ENCODE measurements around the gene DRG1.
"Not testable (repeated sequence)": the region's sequence is repeated elsewhere in the genome, so short reads cannot be mapped to it uniquely, and the experiment has no call there.

Gene DRG1

DNA sequence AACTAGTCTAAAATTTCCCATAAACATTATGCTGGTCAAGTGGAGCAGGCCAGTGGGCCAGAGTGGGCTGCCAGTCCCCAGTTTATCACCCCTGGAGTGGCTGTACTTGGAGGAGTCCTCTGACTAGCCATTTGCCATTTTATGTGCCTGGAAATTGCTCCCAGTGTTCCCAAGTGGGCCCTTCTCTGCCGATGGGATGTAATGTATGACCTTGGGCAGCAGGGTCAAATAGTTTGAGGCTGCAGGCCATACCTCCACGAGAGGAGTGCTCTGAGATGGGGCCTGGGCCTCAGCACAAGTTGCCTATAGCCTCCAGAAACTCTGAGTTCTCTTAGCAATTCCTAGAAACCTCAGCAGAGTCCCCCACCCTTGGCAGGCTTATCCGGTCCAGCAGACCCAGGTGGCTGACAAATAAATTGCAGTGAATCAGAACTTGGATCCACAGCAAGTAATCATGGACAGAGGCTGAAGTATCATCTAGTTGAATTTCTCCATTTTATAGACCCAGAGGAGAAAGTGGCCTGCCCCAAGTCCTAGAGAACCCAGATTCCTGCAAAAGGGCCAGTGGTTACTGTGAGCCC, 35.4 kb upstream of the DRG1 start:
- CTCF ChIA-PET: no interaction called here
- TF ChIP-seq CTCF (IDR thresholded peaks at IDR 0.05; ENCODE audit: insufficient read depth, low read length, missing control alignments): no peak
- DNase-seq (ENCODE audit: low read depth, low spot score): no peak
- POLR2A ChIA-PET: no interaction called here
- no peak overlapping the region for H3K4me3 ChIP-seq (ENCODE audit: low read depth, low read length)

GRCh38 chr22:31367426-31367825, 32.0 kb upstream of the DRG1 start:
- ChIA-PET CTCF (no interaction called here), POLR2A (no interaction called here)
- no peak for DNase-seq (ENCODE audit: low read depth, low spot score)
- no peak for TF ChIP-seq CTCF (IDR thresholded peaks at IDR 0.05; ENCODE audit: insufficient read depth, low read length, missing control alignments)
- no peak overlapping the region for H3K4me3 ChIP-seq (ENCODE audit: low read depth, low read length)

GRCh38 chr22:31377612-31378011, 21.8 kb upstream of the DRG1 start:
- POLR2A ChIA-PET: interaction anchor here (0.8 kb wide), 1 partner anchor 20 kb away, joined by 3 read pairs; no protein-coding TSS in a partner anchor
- H3K4me3 ChIP-seq (ENCODE audit: low read depth, low read length): no peak overlapping the region
- DNase-seq (ENCODE audit: low read depth, low spot score): no peak
- CTCF ChIA-PET: no interaction called here
- TF ChIP-seq CTCF (IDR thresholded peaks at IDR 0.05; ENCODE audit: insufficient read depth, low read length, missing control alignments): no peak

GRCh38 chr22:31378123-31378522, 21.3 kb upstream of the DRG1 start:
- DNase-seq (ENCODE audit: low read depth, low spot score): peak; percentile 23
- no peak for TF ChIP-seq CTCF (IDR thresholded peaks at IDR 0.05; ENCODE audit: insufficient read depth, low read length, missing control alignments)
- H3K4me3 ChIP-seq (ENCODE audit: low read depth, low read length): no peak overlapping the region
- ChIA-PET CTCF (no interaction called here), POLR2A (interaction anchor here (0.7 to 0.8 kb wide), 2 partner anchors 20 to 21 kb away, joined by 3 to 5 read pairs; no protein-coding TSS in a partner anchor)

DNA sequence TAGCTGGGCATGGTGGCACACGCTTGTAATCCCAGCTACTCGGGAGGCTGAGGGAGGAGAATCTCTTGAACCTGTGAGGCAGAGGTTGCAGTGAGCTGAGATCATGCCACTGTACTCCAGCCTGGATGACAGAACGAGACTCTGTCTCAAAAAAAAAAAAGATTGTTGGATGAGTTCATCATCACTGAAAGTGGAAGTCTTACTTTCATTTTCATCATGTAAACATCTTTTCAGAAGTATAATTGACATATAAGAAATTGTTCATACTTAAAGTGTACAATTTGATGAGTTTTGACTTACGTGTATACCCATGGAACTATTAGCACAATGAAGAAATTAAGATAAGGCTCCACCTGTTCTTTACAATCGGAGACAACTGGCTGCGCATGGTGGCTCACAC, 20.8 kb upstream of the DRG1 start:
- DNase-seq (ENCODE audit: low read depth, low spot score); CTCF ChIA-PET; H3K4me3 ChIP-seq (ENCODE audit: low read depth, low read length): not testable (repeated sequence)
- POLR2A ChIA-PET: interaction anchor here (0.6 to 0.7 kb wide), 2 partner anchors 20 to 1555 kb away, joined by 3 to 5 read pairs; no protein-coding TSS in a partner anchor

DNA sequence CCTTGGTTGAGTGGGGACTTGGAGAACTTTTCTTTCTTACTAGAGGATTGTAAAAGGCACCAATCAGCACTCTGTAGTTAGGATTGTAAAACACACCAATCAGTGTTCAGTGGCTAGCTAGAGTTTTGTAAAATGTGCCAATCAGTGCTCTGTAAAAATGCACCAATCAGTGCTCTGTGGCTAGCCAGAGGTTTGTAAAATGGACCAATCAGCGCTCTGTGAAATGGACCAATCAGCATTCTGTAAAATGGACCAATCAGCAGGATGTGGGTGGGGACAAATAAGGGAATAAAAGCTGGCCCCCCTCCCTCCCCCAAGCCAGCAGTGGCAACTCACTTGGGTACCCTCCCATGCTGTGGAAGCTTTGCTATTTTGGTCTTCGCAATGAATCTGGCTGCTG, 5.5 kb upstream of the DRG1 start:
- ChIA-PET POLR2A (no interaction called here), CTCF (no interaction called here)
- DNase-seq (ENCODE audit: low read depth, low spot score): no peak
- TF ChIP-seq CTCF (IDR thresholded peaks at IDR 0.05; ENCODE audit: insufficient read depth, low read length, missing control alignments): no peak
- no peak overlapping the region for H3K4me3 ChIP-seq (ENCODE audit: low read depth, low read length)

DNA sequence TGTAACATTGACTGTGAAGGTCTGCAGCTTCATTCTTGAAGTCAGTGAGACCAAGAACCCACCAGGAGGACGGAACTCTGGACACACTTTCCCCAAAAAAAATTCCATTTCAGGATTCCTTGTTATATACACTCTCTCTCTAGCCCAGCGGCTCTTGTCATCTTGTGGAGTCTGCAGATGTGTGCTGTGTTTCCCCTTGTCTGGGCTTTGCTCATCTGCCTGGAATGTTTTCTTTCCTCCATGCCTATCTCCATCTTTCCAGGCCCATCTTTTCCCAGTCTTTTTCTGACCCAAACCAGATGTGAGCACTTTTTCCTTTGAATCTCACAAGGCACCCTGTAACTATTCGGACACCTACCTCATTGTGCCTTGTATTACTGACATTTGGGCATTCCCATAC, 5.1 kb upstream of the DRG1 start:
- no peak for TF ChIP-seq CTCF (IDR thresholded peaks at IDR 0.05; ENCODE audit: insufficient read depth, low read length, missing control alignments)
- ChIA-PET CTCF (no interaction called here), POLR2A (no interaction called here)
- DNase-seq (ENCODE audit: low read depth, low spot score): no peak
- no peak overlapping the region for H3K4me3 ChIP-seq (ENCODE audit: low read depth, low read length)
